WTC11 (cell line): ENCODE results near the gene TRIM7.

Experiments
- EMX1 ChIP-seq: fragments of 250-450 bp; sonication (Bioruptor Pico); IDR thresholded peaks from 2 replicates; pipeline ENCODE4 v1.8.0; 2021; ENCODE audit warnings: mild to moderate bottlenecking
- ESRRA ChIP-seq: sonication (generic); formaldehyde crosslinking; IDR thresholded peaks from 2 replicates; pipeline ENCODE4 v1.8.1; 2022; ENCODE audit warnings: mild to moderate bottlenecking, missing genetic modification reagents, borderline replicate concordance
- FOXJ3 ChIP-seq: sonication (generic); formaldehyde crosslinking; IDR thresholded peaks from 2 replicates; pipeline ENCODE4 v1.9.0; 2021; ENCODE audit warnings: missing genetic modification reagents, mild to moderate bottlenecking, borderline replicate concordance
- JUN ChIP-seq: sonication (generic); formaldehyde crosslinking; IDR thresholded peaks from 2 replicates; pipeline ENCODE4 v1.8.0; 2023; ENCODE audit warnings: mild to moderate bottlenecking, missing genetic modification reagents
- NFYB ChIP-seq: sonication (generic); formaldehyde crosslinking; conservative IDR thresholded peaks from 2 replicates; pipeline ENCODE4 v1.8.0; 2022; ENCODE audit warnings: low read depth, missing genetic modification reagents
- NR3C1 ChIP-seq: sonication (generic); formaldehyde crosslinking; conservative IDR thresholded peaks from 2 replicates; pipeline ENCODE4 v1.8.1; 2023; ENCODE audit warnings: low read depth, mild to moderate bottlenecking, missing genetic modification reagents
- ZBTB21 ChIP-seq: sonication (generic); formaldehyde crosslinking; IDR thresholded peaks from 2 replicates; pipeline ENCODE4 v1.8.1; 2023; ENCODE audit warnings: mild to moderate bottlenecking, missing genetic modification reagents, borderline replicate concordance
- ZNF317 ChIP-seq: sonication (generic); formaldehyde crosslinking; IDR thresholded peaks from 2 replicates; pipeline ENCODE4 v1.8.1; 2023; ENCODE audit warnings: low read depth, mild to moderate bottlenecking, moderate library complexity, missing genetic modification reagents, borderline replicate concordance
- TF ChIP-seq, protein P1 (sequence below): fragments of 200-600 bp; IDR thresholded peaks from 2 replicates; pipeline ENCODE4 v1.8.0; 2022; ENCODE audit warnings: antibody characterized with exemption
- TF ChIP-seq, protein P2 (sequence below): sonication (generic); formaldehyde crosslinking; IDR thresholded peaks from 2 replicates; pipeline ENCODE4 v1.8.1; 2023; ENCODE audit warnings: mild to moderate bottlenecking, missing genetic modification reagents, moderate library complexity
- TF ChIP-seq, protein P3 (sequence below): sonication (generic); formaldehyde crosslinking; IDR thresholded peaks from 2 replicates; pipeline ENCODE4 v1.8.0; 2022; ENCODE audit warnings: mild to moderate bottlenecking, missing genetic modification reagents
- TF ChIP-seq, protein P4 (sequence below): sonication (generic); formaldehyde crosslinking; IDR thresholded peaks from 2 replicates; pipeline ENCODE4 v1.8.0; 2022; ENCODE audit warnings: mild to moderate bottlenecking, missing genetic modification reagents
- TF ChIP-seq, protein P5 (sequence below): sonication (generic); formaldehyde crosslinking; conservative IDR thresholded peaks from 2 replicates; pipeline ENCODE4 v1.8.1; 2022; ENCODE audit warnings: mild to moderate bottlenecking, missing genetic modification reagents

DNA sequence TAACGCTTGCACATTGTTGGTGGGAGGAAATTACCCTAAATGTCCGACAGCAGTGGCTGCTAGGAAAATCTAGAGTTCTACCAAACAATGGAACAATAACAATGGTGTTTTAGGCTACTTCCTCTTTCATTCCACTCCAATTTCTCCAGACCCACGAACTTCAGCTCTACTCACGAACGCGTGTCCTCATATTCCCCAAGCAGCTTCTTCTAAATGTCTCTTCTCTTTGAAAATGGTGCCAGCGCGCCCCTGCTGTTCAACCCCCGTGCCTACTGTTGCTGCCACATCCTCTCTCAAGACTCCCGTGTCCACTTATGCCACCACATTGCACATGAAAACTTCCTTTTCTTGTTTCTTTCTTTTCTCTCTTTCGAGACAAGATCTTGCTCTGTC is 32.0 kb downstream of the TRIM7 start:
- TF ChIP-seq, protein P1, sequence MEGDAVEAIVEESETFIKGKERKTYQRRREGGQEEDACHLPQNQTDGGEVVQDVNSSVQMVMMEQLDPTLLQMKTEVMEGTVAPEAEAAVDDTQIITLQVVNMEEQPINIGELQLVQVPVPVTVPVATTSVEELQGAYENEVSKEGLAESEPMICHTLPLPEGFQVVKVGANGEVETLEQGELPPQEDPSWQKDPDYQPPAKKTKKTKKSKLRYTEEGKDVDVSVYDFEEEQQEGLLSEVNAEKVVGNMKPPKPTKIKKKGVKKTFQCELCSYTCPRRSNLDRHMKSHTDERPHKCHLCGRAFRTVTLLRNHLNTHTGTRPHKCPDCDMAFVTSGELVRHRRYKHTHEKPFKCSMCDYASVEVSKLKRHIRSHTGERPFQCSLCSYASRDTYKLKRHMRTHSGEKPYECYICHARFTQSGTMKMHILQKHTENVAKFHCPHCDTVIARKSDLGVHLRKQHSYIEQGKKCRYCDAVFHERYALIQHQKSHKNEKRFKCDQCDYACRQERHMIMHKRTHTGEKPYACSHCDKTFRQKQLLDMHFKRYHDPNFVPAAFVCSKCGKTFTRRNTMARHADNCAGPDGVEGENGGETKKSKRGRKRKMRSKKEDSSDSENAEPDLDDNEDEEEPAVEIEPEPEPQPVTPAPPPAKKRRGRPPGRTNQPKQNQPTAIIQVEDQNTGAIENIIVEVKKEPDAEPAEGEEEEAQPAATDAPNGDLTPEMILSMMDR, result no peak
- TF ChIP-seq, protein P2, sequence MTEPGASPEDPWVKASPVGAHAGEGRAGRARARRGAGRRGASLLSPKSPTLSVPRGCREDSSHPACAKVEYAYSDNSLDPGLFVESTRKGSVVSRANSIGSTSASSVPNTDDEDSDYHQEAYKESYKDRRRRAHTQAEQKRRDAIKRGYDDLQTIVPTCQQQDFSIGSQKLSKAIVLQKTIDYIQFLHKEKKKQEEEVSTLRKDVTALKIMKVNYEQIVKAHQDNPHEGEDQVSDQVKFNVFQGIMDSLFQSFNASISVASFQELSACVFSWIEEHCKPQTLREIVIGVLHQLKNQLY (CRISPR knock-in tag), result no peak
- TF ChIP-seq, protein P3, sequence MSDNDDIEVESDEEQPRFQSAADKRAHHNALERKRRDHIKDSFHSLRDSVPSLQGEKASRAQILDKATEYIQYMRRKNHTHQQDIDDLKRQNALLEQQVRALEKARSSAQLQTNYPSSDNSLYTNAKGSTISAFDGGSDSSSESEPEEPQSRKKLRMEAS, result no peak
- TF ChIP-seq, protein P4, sequence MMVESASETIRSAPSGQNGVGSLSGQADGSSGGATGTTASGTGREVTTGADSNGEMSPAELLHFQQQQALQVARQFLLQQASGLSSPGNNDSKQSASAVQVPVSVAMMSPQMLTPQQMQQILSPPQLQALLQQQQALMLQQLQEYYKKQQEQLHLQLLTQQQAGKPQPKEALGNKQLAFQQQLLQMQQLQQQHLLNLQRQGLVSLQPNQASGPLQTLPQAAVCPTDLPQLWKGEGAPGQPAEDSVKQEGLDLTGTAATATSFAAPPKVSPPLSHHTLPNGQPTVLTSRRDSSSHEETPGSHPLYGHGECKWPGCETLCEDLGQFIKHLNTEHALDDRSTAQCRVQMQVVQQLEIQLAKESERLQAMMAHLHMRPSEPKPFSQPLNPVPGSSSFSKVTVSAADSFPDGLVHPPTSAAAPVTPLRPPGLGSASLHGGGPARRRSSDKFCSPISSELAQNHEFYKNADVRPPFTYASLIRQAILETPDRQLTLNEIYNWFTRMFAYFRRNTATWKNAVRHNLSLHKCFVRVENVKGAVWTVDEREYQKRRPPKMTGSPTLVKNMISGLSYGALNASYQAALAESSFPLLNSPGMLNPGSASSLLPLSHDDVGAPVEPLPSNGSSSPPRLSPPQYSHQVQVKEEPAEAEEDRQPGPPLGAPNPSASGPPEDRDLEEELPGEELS (CRISPR knock-in tag), result no peak
- TF ChIP-seq ZBTB21 (no peak), NR3C1 (CRISPR knock-in tag) (no peak), JUN (CRISPR knock-in tag) (no peak), NFYB (CRISPR knock-in tag) (no peak), FOXJ3 (no peak), EMX1 (CRISPR knock-in tag) (no peak), ZNF317 (CRISPR knock-in tag) (no peak), ESRRA (CRISPR knock-in tag) (no peak)
- TF ChIP-seq, protein P5, sequence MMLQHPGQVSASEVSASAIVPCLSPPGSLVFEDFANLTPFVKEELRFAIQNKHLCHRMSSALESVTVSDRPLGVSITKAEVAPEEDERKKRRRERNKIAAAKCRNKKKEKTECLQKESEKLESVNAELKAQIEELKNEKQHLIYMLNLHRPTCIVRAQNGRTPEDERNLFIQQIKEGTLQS (CRISPR knock-in tag), result no peak
